NT2/D1 (cell line): ENCODE results near the gene RSPH4A.

Experiments used
- SUZ12 ChIP-seq: IDR thresholded peaks from 2 replicates; pipeline ENCODE4 v1.6.1; 2011; ENCODE audit not compliant: insufficient read length, insufficient read depth; ENCODE audit errors: extremely low read depth
- YY1 ChIP-seq: IDR thresholded peaks from 2 replicates; pipeline ENCODE4 v1.6.1; 2011; ENCODE audit not compliant: insufficient read length, insufficient read depth
- ZNF274 ChIP-seq: IDR thresholded peaks from 2 replicates; pipeline ENCODE4 v1.6.1; 2011; ENCODE audit warnings: mild to moderate bottlenecking, low read depth, low read length

DNA sequence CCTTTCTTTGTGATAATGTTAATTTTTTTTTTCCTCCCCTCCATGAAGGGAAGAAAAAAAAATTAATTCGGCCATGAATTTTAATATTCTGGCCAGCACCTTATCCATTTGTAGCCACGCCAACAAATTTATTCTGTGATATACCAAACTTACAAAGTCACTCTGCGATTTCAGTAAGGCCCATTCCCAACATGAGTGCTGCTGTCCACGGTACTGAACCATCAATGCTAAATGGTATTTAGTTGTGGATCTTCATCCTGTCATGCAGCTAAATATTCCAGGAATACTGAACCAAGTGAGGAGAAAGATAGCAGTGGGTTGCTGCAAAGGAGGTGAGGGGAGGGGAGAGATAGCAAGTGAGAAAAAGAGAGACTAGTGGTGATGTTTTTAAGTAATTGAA lies 19.5 kb upstream of the RSPH4A start:
- TF ChIP-seq SUZ12: no peak
- TF ChIP-seq ZNF274: no peak
- no peak for TF ChIP-seq YY1
